Measurements from ENCODE around the gene BUD31. TPM values are rescaled to one million over a fixed set of nuclear protein-coding genes. Genes with fewer than 3 reads are reported as not detected.

The BUD31 gene
- total and polyA plus RNA-seq, 2 of the 8 experiments (the other 6 are each of a cell fraction or from before 2014, with no cell fraction given), result 46.7 to 114 TPM

DNA sequence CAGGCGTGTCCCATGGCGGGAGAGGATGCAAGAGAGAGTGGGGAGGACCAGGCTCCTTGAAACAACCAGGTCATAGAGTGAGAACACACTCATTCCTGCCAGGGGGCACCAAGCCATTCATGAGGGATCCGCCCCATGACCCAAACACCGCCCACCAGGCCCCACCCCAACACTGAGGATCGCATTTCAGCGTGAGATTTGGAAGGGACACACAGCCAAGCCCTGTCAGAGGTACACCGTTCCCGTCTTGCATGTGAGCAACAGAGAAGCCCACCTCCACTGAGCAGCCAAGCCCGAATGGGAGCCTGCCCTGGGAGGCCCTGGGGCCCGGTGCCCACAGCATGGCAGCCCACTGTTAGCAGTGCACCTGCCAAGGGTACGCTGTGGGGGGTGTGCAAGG, 42.1 kb upstream of the BUD31 start (continued):
- TF ChIP-seq, protein P1, sequence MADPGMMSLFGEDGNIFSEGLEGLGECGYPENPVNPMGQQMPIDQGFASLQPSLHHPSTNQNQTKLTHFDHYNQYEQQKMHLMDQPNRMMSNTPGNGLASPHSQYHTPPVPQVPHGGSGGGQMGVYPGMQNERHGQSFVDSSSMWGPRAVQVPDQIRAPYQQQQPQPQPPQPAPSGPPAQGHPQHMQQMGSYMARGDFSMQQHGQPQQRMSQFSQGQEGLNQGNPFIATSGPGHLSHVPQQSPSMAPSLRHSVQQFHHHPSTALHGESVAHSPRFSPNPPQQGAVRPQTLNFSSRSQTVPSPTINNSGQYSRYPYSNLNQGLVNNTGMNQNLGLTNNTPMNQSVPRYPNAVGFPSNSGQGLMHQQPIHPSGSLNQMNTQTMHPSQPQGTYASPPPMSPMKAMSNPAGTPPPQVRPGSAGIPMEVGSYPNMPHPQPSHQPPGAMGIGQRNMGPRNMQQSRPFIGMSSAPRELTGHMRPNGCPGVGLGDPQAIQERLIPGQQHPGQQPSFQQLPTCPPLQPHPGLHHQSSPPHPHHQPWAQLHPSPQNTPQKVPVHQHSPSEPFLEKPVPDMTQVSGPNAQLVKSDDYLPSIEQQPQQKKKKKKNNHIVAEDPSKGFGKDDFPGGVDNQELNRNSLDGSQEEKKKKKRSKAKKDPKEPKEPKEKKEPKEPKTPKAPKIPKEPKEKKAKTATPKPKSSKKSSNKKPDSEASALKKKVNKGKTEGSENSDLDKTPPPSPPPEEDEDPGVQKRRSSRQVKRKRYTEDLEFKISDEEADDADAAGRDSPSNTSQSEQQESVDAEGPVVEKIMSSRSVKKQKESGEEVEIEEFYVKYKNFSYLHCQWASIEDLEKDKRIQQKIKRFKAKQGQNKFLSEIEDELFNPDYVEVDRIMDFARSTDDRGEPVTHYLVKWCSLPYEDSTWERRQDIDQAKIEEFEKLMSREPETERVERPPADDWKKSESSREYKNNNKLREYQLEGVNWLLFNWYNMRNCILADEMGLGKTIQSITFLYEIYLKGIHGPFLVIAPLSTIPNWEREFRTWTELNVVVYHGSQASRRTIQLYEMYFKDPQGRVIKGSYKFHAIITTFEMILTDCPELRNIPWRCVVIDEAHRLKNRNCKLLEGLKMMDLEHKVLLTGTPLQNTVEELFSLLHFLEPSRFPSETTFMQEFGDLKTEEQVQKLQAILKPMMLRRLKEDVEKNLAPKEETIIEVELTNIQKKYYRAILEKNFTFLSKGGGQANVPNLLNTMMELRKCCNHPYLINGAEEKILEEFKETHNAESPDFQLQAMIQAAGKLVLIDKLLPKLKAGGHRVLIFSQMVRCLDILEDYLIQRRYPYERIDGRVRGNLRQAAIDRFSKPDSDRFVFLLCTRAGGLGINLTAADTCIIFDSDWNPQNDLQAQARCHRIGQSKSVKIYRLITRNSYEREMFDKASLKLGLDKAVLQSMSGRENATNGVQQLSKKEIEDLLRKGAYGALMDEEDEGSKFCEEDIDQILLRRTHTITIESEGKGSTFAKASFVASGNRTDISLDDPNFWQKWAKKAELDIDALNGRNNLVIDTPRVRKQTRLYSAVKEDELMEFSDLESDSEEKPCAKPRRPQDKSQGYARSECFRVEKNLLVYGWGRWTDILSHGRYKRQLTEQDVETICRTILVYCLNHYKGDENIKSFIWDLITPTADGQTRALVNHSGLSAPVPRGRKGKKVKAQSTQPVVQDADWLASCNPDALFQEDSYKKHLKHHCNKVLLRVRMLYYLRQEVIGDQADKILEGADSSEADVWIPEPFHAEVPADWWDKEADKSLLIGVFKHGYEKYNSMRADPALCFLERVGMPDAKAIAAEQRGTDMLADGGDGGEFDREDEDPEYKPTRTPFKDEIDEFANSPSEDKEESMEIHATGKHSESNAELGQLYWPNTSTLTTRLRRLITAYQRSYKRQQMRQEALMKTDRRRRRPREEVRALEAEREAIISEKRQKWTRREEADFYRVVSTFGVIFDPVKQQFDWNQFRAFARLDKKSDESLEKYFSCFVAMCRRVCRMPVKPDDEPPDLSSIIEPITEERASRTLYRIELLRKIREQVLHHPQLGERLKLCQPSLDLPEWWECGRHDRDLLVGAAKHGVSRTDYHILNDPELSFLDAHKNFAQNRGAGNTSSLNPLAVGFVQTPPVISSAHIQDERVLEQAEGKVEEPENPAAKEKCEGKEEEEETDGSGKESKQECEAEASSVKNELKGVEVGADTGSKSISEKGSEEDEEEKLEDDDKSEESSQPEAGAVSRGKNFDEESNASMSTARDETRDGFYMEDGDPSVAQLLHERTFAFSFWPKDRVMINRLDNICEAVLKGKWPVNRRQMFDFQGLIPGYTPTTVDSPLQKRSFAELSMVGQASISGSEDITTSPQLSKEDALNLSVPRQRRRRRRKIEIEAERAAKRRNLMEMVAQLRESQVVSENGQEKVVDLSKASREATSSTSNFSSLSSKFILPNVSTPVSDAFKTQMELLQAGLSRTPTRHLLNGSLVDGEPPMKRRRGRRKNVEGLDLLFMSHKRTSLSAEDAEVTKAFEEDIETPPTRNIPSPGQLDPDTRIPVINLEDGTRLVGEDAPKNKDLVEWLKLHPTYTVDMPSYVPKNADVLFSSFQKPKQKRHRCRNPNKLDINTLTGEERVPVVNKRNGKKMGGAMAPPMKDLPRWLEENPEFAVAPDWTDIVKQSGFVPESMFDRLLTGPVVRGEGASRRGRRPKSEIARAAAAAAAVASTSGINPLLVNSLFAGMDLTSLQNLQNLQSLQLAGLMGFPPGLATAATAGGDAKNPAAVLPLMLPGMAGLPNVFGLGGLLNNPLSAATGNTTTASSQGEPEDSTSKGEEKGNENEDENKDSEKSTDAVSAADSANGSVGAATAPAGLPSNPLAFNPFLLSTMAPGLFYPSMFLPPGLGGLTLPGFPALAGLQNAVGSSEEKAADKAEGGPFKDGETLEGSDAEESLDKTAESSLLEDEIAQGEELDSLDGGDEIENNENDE (IDR thresholded peaks at IDR 0.05; ENCODE audit: insufficient replicate concordance, low read length), result no peak
- TF ChIP-seq CBX8 (IDR thresholded peaks at IDR 0.05; ENCODE audit: borderline replicate concordance, low read depth, low read length), result no peak
- no peak for TF ChIP-seq POLR2A (IDR thresholded peaks at IDR 0.05; ENCODE audit: control extremely low read depth in 1 of 2, low read depth in 2 of 2, low read length in 2 of 2)
- TF ChIP-seq NANOG (IDR thresholded peaks at IDR 0.05; ENCODE audit: insufficient read depth, low read depth, low read length, poor library complexity, severe bottlenecking), result no peak
- TF ChIP-seq, protein P2, sequence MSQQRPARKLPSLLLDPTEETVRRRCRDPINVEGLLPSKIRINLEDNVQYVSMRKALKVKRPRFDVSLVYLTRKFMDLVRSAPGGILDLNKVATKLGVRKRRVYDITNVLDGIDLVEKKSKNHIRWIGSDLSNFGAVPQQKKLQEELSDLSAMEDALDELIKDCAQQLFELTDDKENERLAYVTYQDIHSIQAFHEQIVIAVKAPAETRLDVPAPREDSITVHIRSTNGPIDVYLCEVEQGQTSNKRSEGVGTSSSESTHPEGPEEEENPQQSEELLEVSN (IDR thresholded peaks at IDR 0.05), result no peak
- TF ChIP-seq PHF8 (conservative IDR thresholded peaks at IDR 0.05; ENCODE audit: low read depth, low read length), result no peak
- no peak for TF ChIP-seq KDM1A (IDR thresholded peaks at IDR 0.05; ENCODE audit: borderline replicate concordance, low read length)
- TF ChIP-seq TCF12 (IDR thresholded peaks at IDR 0.05; ENCODE audit: low read depth, low read length), result no peak
- TF ChIP-seq BCL11A (IDR thresholded peaks at IDR 0.05; ENCODE audit: low read depth in 2 of 2, low read length in 2 of 2), result no peak
- TF ChIP-seq POLR2AphosphoS5 (IDR thresholded peaks at IDR 0.05; ENCODE audit: low read depth, low read length), result no peak
- no peak for TF ChIP-seq RFX5 (IDR thresholded peaks at IDR 0.05; ENCODE audit: borderline replicate concordance, low read depth, low read length)
- TF ChIP-seq JUN (IDR thresholded peaks at IDR 0.05; ENCODE audit: low read depth, low read length), result no peak
